HFFc6 (cell line): Measurements from ENCODE around the gene UGCG. TPM values are rescaled to one million over a fixed set of nuclear protein-coding genes. Genes with fewer than 3 reads are reported as not detected.
A peak's percentile ranks its signal among the peaks of the same experiment; 100 is the strongest.
"Not testable (repeated sequence)": the region's sequence is repeated elsewhere in the genome, so short reads cannot be mapped to it uniquely, and the experiment has no call there.

ENCODE experiments used
- DNase-seq: peaks from one replicate; pipeline ENCODE4 v3.0.0-alpha.2; 2018
- H3K27ac Mint-ChIP-seq: 2 replicates; pipeline ENCODE4 v1.8.0; 2020; ENCODE audit warnings: mild to moderate bottlenecking, mixed read lengths
- H3K27me3 Mint-ChIP-seq: 2 replicates; pipeline ENCODE4 v1.8.0; 2021; ENCODE audit warnings: mild to moderate bottlenecking, moderate library complexity, mixed read lengths; ENCODE audit not compliant: insufficient read depth
- H3K36me3 Mint-ChIP-seq: 2 replicates; pipeline ENCODE4 v1.8.0; 2021; ENCODE audit warnings: low read depth, mixed read lengths
- H3K4me1 Mint-ChIP-seq: 2 replicates; pipeline ENCODE4 v1.8.0; 2020; ENCODE audit warnings: low read depth, mixed read lengths
- H3K4me3 Mint-ChIP-seq: 2 replicates; pipeline ENCODE4 v1.8.0; 2020; ENCODE audit warnings: mild to moderate bottlenecking, moderate library complexity, mixed read lengths
- H3K9me3 Mint-ChIP-seq: 2 replicates; pipeline ENCODE4 v1.8.0; 2020; ENCODE audit warnings: mild to moderate bottlenecking, mixed read lengths
- CTCF ChIP-seq: fragments of 200-600 bp; sonication (generic); IDR thresholded peaks from 2 replicates; pipeline ENCODE4 v1.5.0; 2021; ENCODE audit warnings: antibody characterized with exemption, mild to moderate bottlenecking
- total RNA-seq, 6 experiments: library from RNA; stranded (reverse); fragmentation: NEBNext Ultra II Directional; extraction: Animal tissue kit (Norgen Biotek cat#: 25700); gene quantifications; 2 replicates in 1 of 6; 3 replicates in 5 of 6; pipeline ENCODE4 v1.2.3, GENCODE V29; 2021

The UGCG gene
- total RNA-seq, 6 experiments from 2014 or later, result 45.5 to 82.3 (median 70.4) TPM

GRCh38 chr9:111953444-111953843 lies 56.8 kb downstream of the UGCG start:
- no peak for DNase-seq
- no peak overlapping the region for H3K4me3 Mint-ChIP-seq
- no peaks in the 10 kb centered on the region for H3K36me3 Mint-ChIP-seq
- TF ChIP-seq CTCF, result no peak
- H3K27ac Mint-ChIP-seq, result no peak overlapping the region
- H3K9me3 Mint-ChIP-seq, result no peaks in the 10 kb centered on the region
- no peaks in the 10 kb centered on the region; the same call in 1 of the 2 replicates for H3K27me3 Mint-ChIP-seq
- H3K4me1 Mint-ChIP-seq, result peaks cover 57% of the 10 kb centered on the region

GRCh38 chr9:111955048-111955447 lies 58.4 kb downstream of the UGCG start:
- H3K36me3 Mint-ChIP-seq, result no peaks in the 10 kb centered on the region
- no peak overlapping the region for H3K27ac Mint-ChIP-seq
- DNase-seq, result no peak
- no peaks in the 10 kb centered on the region for H3K9me3 Mint-ChIP-seq
- TF ChIP-seq CTCF, result no peak
- H3K27me3 Mint-ChIP-seq, result no peaks in the 10 kb centered on the region; the same call in none of the 2 replicates
- H3K4me3 Mint-ChIP-seq, result no peak overlapping the region
- peaks cover 57% of the 10 kb centered on the region for H3K4me1 Mint-ChIP-seq

GRCh38 chr9:111957856-111958631 lies 61.4 kb downstream of the UGCG start:
- no peak for TF ChIP-seq CTCF
- Mint-ChIP-seq H3K27me3 (no peaks in the 10 kb centered on the region; the same call in none of the 2 replicates), H3K4me1 (peaks cover 66% of the 10 kb centered on the region), H3K36me3 (peaks cover 4% of the 10 kb centered on the region; the same call in 1 of the 2 replicates), H3K9me3 (no peaks in the 10 kb centered on the region), H3K4me3 (peak overlapping the region; percentile 84), H3K27ac (peak overlapping the region; percentile 92)
- DNase-seq, result peak; percentile 90

- Mint-ChIP-seq H3K4me1 (peaks cover 64% of the 10 kb centered on the region), H3K9me3 (no peaks in the 10 kb centered on the region), H3K27ac (peak overlapping the region; percentile 92), H3K36me3 (peaks cover 5% of the 10 kb centered on the region; the same call in 1 of the 2 replicates), H3K4me3 (peak overlapping the region; percentile 63), H3K27me3 (no peaks in the 10 kb centered on the region; the same call in none of the 2 replicates)
- DNase-seq, result peak; percentile 93
- no peak for TF ChIP-seq CTCF
Measured at GRCh38 chr9:111959468-111960359, 63.1 kb downstream of the UGCG start.

GRCh38 chr9:111960485-111960884 lies 63.9 kb downstream of the UGCG start:
- not testable (repeated sequence) for DNase-seq, H3K36me3 Mint-ChIP-seq, H3K27me3 Mint-ChIP-seq, H3K9me3 Mint-ChIP-seq
- peak overlapping the region; percentile 92 for H3K27ac Mint-ChIP-seq
- peaks cover 71% of the 10 kb centered on the region for H3K4me1 Mint-ChIP-seq
- peak overlapping the region; percentile 63; the same call in 1 of the 2 replicates for H3K4me3 Mint-ChIP-seq
